AG04449 (cell line): Measurements from ENCODE around the gene UBR2.
"Not testable (repeated sequence)": the region's sequence is repeated elsewhere in the genome, so short reads cannot be mapped to it uniquely, and the experiment has no call there.

Experiments
- CTCF ChIA-PET: fragments of 350-600 bp; formaldehyde crosslinking; extraction: SDS; loops from one replicate; lab custom pipeline; 2021; ENCODE audit warnings: antibody characterized with exemption; lab: Yijun Ruan, JAX
- POLR2A ChIA-PET: fragments of 400-600, 350-600 bp; formaldehyde crosslinking; extraction: SDS; loops from one replicate; lab custom pipeline; 2020; ENCODE audit warnings: antibody characterized with exemption, inconsistent platforms; lab: Yijun Ruan, JAX
- DNase-seq: peaks from one replicate; pipeline ENCODE4 v3.0.0-alpha.2; 2010; ENCODE audit warnings: low read depth, low spot score
- H3K4me3 ChIP-seq: 2 replicates; pipeline ENCODE4 v1.5.1; 2011; ENCODE audit warnings: low read depth, mild to moderate bottlenecking, control low read depth, low read length
- CTCF ChIP-seq: IDR thresholded peaks from one replicate; pipeline ENCODE4 v1.5.1; 2011; ENCODE audit warnings: mild to moderate bottlenecking, moderate library complexity, low read length, control low read depth, inconsistent platforms; ENCODE audit not compliant: insufficient read depth; ENCODE audit errors: missing control alignments

UBR2 gene

GRCh38 chr6:42598300-42598699 is 34.5 kb downstream of the UBR2 start:
- DNase-seq = no peak
- ChIA-PET CTCF (no interaction called here), POLR2A (no interaction called here)
- no peak overlapping the region for H3K4me3 ChIP-seq
- no peak for TF ChIP-seq CTCF

GRCh38 chr6:42599558-42599957 is 35.7 kb downstream of the UBR2 start:
- no peak for DNase-seq
- no peak overlapping the region for H3K4me3 ChIP-seq
- CTCF ChIA-PET = no interaction called here
- TF ChIP-seq CTCF = no peak
- POLR2A ChIA-PET = no interaction called here

- ChIA-PET POLR2A (interaction anchor here (0.8 kb wide), 1 partner anchor 287 kb away, joined by 3 read pairs; a partner anchor contains a TSS), CTCF (no interaction called here)
- no peak overlapping the region for H3K4me3 ChIP-seq
- no peak for DNase-seq
- no peak for TF ChIP-seq CTCF
Observed at GRCh38 chr6:42604150-42604549, 40.3 kb downstream of the UBR2 start.

- DNase-seq, CTCF ChIA-PET, POLR2A ChIA-PET, H3K4me3 ChIP-seq: not testable (repeated sequence)
Observed at GRCh38 chr6:42604699-42605098, 40.9 kb downstream of the UBR2 start.

GRCh38 chr6:42610416-42610815 is 46.6 kb downstream of the UBR2 start:
- CTCF ChIA-PET = no interaction called here
- POLR2A ChIA-PET = no interaction called here
- no peak for DNase-seq
- TF ChIP-seq CTCF = no peak
- no peak overlapping the region for H3K4me3 ChIP-seq

- ChIA-PET CTCF (no interaction called here), POLR2A (no interaction called here)
- no peak overlapping the region for H3K4me3 ChIP-seq
- TF ChIP-seq CTCF = no peak
- DNase-seq = no peak
Observed at GRCh38 chr6:42615518-42615917, 51.7 kb downstream of the UBR2 start.

GRCh38 chr6:42616716-42617115 is 52.9 kb downstream of the UBR2 start:
- POLR2A ChIA-PET = no interaction called here
- no peak overlapping the region for H3K4me3 ChIP-seq
- CTCF ChIA-PET = interaction anchor here (1.2 kb wide), 1 partner anchor 45 kb away, joined by 3 read pairs; no protein-coding TSS in a partner anchor
- no peak for TF ChIP-seq CTCF
- no peak for DNase-seq
